Activated CD8-positive, alpha-beta memory T cell treated with anti-CD3 and anti-CD28 coated beads, Interleukin-2, amount 50 U/mL, for 4 hours (primary cell): ENCODE results near the gene TTLL10.

ENCODE experiments used
- DNase-seq: peaks from one replicate; pipeline ENCODE4 v3.0.0-alpha.2; 2020

Gene TTLL10, protein sequence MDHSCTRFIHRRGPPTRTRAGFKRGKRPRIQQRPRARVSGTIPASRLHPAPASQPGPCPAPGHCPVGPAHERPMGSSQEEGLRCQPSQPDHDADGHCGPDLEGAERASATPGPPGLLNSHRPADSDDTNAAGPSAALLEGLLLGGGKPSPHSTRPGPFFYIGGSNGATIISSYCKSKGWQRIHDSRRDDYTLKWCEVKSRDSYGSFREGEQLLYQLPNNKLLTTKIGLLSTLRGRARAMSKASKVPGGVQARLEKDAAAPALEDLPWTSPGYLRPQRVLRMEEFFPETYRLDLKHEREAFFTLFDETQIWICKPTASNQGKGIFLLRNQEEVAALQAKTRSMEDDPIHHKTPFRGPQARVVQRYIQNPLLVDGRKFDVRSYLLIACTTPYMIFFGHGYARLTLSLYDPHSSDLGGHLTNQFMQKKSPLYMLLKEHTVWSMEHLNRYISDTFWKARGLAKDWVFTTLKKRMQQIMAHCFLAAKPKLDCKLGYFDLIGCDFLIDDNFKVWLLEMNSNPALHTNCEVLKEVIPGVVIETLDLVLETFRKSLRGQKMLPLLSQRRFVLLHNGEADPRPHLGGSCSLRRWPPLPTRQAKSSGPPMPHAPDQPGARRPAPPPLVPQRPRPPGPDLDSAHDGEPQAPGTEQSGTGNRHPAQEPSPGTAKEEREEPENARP

GRCh38 chr1:1173793-1174415, at the start of gene TTLL10:
Gene TTLL10, plus strand, starts transcription at chr1:1173880. Its CDS starts 5,336 bp downstream, at chr1:1179216.
- DNase-seq, result peak; percentile 45

- no peak for DNase-seq
These were observed 49.2 kb upstream of the TTLL10 start for GRCh38 chr1:1124508-1124785.

GRCh38 chr1:1124786-1125642, 48.7 kb upstream of the TTLL10 start:
- no peak for DNase-seq

DNA sequence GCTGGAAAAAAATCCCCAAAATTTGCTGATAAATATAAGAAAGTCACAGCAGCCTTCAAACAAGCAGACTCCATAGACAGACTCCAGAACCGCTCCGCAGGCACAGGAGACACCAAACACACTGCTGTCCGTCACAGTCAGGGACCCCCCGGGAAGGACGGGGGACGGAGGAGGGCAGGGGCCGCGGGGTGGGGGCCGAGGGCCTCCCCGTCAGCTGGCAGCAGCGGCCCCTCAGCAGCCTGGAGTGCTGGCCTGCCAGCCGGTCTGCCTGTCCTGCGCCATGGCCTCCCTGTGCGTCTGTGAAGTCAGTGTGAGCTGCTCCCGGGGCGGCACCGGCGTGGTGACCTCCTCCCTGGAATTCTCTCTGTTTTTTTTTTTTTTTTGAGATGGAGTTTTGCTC, 47.7 kb upstream of the TTLL10 start:
- DNase-seq, result no peak

DNA sequence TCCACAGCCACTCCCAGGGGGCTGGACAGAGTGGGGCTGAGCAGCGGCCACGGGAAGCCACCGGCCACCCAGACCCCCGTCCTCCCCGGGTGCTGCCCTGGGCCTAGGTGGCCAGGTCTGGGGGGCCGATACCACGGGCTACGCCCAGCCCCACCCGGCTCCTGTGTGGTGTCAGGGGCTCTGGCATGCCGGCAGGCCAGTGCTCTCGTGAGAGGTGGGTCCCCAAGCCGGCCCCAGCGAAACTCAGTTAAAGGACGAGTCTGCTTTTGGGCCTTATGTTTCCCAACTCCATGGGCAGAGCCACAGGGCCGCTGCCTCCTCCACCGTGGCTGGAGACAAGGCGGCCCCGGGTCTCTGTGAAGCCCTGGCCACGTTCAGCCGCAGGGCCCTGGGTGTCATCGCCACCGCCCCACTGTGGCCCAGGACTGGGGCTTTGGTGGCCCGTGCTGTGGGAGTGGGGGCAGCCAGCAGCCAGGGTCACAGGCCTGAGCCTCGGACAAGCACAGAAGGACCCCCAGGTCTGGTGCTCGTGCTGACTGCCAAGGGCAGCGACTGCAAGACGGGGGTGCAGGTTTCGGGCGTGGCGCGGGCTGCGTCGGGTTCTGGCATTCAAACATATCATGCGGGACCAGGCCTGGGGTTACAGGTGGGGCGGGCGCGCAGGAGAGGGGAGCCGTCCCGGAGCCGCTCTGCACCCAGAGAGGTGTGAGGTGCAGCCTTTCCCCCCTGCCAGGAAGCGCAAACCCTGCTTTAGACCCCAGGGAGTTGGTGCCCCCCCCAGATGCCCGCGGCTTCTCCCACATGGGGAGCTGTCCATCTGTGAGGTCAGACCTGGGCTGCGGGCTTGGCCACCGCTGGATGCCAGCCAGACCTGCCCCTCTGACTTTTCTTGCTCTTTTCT, 45.9 kb upstream of the TTLL10 start:
- no peak for DNase-seq

- DNase-seq, result no peak
These were observed 45.1 kb upstream of the TTLL10 start for GRCh38 chr1:1128454-1129139.

DNA sequence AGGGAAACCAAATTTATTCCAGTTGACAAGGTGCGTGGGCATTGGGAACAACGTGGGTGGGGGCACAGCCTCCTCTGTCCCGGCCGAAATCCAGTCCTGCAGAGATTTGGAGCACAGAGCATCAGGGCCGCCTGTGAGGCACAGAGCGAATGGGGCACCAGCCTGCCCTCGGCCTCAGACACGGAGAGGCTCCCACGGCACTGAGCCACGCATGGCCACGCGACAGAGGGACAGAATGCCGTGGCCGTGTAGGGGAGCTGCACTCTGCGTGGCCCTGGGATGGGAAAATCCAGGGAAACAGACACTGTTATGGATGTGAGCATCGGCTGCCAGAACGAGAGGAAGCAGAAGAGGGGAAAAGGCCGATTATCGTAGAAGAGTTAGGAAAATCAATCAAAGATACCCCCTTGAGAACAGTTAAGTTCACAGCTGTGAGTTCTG, 44.3 kb upstream of the TTLL10 start:
- DNase-seq, result no peak

GRCh38 chr1:1130206-1131120, 43.2 kb upstream of the TTLL10 start:
- no peak for DNase-seq

DNA sequence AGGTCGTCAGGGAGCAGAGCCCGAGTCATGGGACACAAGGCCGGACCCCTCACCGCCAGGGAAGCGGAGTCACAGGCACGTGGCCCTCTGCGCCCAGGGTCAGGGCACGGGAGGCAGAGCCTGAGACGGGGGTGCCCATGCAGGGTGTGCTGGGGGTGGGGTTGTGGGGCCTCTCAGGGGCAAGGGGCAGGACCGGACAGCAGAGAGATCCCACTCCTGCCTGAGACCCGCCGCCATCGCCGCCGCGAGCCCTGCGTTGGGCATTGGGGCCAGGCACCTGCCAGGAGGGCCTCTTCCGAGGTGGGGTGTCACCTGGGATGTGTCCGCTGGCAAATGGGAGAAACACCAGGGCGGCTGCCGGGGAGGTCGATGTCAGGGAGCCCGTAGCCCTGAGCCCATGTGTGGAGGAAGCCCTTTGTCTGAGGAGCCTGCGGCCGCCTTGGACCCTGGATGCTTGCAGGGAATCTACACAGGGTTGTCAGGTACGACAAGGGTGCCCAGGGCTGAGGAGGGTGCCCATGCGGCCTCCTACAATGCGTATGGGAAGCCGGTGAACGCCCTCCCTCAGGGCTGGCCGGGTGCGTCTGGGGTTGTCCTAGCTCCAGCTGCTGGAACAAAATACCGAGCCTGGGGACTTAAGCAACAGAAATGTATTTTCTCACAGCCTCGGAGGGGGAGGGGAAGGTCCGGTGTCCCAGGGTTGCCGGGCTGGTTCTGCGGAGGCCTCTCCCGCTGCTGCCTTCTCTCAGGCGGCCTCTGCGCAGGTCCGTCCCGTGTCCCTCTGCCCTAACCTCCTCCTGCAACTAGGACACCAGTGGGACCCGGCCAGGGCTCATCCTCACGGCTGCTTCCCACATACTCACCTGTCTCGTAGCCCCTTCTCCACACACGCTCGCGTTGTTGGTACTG, 41.4 kb upstream of the TTLL10 start:
- no peak for DNase-seq

GRCh38 chr1:1132956-1133750, 40.5 kb upstream of the TTLL10 start:
- no peak for DNase-seq

DNA sequence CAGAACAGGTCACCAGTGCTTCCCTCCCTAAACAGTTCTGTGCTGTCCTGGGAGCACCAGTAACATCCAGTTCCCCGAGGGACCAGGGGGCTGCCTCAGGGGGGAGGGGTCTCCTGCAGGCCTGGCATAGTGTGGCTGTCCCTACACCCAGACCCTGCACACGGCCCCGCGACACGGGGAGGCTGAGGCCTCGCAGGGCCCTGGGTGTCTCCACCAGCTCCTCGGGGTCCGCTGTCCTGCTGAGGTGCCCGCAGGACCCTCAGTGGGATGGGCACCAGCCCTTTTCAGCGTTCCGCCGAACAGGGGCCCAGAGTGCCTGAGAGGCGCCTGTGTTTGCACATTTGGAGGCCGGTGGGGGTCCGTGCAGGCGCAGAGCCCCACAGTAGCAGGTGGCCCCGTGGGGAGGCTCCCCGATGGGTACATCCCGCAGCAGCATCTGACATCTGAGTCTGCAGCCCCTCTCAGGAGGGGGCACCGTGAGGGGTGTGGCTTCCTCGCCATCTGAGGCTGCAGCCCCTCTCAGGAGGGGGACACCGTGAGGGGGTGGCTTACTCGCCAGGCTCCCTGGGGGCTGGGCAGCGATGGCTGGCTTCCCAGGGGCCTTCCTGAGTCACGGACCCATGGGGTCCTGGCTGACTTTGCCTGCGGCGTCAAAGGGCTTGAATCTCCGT, 39.2 kb upstream of the TTLL10 start:
- no peak for DNase-seq

DNA sequence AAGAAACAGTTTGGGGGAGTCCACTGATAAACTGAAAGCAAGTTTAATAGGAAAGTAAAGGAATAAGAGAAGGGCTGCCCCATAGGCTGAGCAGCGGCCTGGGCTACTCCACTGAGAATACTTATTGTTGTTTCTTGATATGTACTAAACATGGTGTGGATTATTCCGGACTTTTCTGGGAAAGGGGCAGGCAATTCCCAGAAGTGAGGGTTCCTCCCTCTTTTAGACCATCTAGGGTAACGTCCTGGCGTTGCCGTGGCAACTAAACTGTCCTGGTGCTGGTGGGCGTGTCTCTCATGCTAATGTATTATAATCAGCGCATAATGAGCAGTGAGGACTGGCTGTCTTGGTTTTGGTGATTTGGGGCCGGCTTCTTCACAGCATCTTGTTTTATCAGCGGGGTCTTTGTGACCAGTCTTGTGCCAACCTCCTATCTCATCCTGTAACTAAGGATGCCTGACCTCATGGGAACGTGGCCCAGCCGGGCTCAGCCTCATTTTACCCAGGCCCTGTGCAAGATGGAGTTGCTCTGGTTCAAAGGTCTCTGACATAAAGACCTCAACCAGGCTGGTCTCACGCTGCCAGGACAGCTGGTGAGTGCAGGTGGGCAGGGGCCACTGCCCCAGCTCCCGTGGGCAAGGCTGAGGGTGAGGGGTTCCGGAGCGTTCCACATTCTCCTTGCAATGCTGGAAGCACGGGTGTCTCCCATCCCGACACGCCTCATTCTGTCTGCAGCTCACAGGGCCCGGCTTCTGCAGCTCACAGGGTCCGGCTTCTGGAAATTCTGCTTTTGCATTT, 38.1 kb upstream of the TTLL10 start:
- no peak for DNase-seq

DNA sequence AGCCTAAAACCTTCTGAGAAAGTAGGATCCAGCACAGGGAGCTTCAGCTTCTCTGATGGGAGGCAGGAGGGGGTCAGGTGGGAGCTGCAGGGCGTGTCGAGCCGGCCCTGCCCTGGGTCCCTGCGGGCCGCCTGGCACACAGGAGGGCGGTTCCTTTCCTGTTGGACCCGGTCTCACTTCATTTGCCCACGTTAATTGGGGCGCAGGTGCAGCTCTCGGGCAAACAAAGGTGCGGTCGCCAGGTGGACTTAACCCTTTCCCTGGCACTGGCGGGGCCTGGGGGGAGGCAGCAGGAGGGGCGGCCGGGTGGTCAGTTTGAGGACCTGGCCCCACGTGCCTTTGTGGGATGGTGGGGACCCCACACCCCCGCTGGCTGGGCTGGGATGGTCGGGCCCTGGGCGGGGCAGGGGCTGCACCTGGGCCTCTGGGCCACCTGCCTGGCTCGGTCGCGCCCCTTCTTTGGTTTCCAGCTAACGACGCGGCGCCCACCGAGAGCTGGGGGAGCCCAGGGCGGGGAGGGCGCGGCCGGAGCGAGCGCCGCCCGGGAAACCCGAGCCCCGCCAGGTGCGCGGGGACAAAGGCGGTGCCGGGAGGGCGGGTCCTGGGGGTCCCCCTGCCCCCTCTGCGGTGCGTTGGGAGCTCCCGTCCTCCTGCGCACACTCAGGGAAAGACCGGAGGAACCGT, 37.0 kb upstream of the TTLL10 start:
- DNase-seq, result no peak

GRCh38 chr1:1137256-1138045, 36.2 kb upstream of the TTLL10 start:
- peak; percentile 77 for DNase-seq

GRCh38 chr1:1140673-1141072, 33.0 kb upstream of the TTLL10 start:
- no peak for DNase-seq
